ENCODE results near the gene CEACAM7.

GRCh38 chr19:41690801-41691065, 2.7 kb upstream of the CEACAM7 start:
- TF ChIP-seq CTCF (conservative IDR thresholded peaks at IDR 0.05; ENCODE audit: low read depth, low read length) (no peak), EZH2 (IDR thresholded peaks at IDR 0.05; ENCODE audit: borderline replicate concordance, low read depth, low read length, poor library complexity, severe bottlenecking) (no peak)
